Measurements from ENCODE around the gene CD209. TPM values are rescaled to one million over a fixed set of nuclear protein-coding genes. Genes with fewer than 3 reads are reported as not detected.

CD209 gene
- total RNA-seq, 1 experiment from 2014 or later, result not detected

- H3K4me1 ChIP-seq (ENCODE audit: insufficient read depth, low read length, poor library complexity, severe bottlenecking), result no peaks in the 10 kb centered on the region
- POLR2A ChIA-PET (ENCODE audit: low non-redundant PET), result no interaction called here
- no peak overlapping the region for H3K4me3 ChIP-seq (ENCODE audit: low read depth, low read length, poor library complexity, severe bottlenecking)
- H3K27me3 ChIP-seq (replicated peaks; ENCODE audit: insufficient read depth, low read depth, low read length, poor library complexity), result no peaks in the 10 kb centered on the region
- intact Hi-C loops (cut with micrococcal nuclease; ENCODE audit: unreplicated experiment), result no loop called here
- CTCF ChIA-PET, result no interaction called here
- no peaks in the 10 kb centered on the region for H3K9me3 ChIP-seq (ENCODE audit: low read depth, low read length, poor library complexity, severe bottlenecking)
- no peak for DNase-seq (ENCODE audit: low spot score)
- no peaks in the 10 kb centered on the region for H3K36me3 ChIP-seq (ENCODE audit: insufficient read depth, low read length, poor library complexity, severe bottlenecking)
- TF ChIP-seq EZH2 (IDR thresholded peaks at IDR 0.05; ENCODE audit: borderline replicate concordance, low read depth, low read length, poor library complexity, severe bottlenecking) (no peak), CTCF (conservative IDR thresholded peaks at IDR 0.05; ENCODE audit: low read depth, low read length) (no peak)
- H3K27ac ChIP-seq (ENCODE audit: low read depth, low read length, poor library complexity, severe bottlenecking), result no peak overlapping the region
- BruUV-seq (replicated peaks), result no TSS peak
Observed at GRCh38 chr19:7709932-7710460, 37.3 kb downstream of the CD209 start.

GRCh38 chr19:7706955-7707456 is 40.3 kb downstream of the CD209 start:
- H3K4me3 ChIP-seq (ENCODE audit: low read depth, low read length, poor library complexity, severe bottlenecking), result no peak overlapping the region
- ChIA-PET POLR2A (ENCODE audit: low non-redundant PET) (no interaction called here), CTCF (no interaction called here)
- H3K27ac ChIP-seq (ENCODE audit: low read depth, low read length, poor library complexity, severe bottlenecking), result no peak overlapping the region
- intact Hi-C loops (cut with micrococcal nuclease; ENCODE audit: unreplicated experiment), result no loop called here
- H3K9me3 ChIP-seq (ENCODE audit: low read depth, low read length, poor library complexity, severe bottlenecking), result no peaks in the 10 kb centered on the region
- BruUV-seq (replicated peaks), result no TSS peak
- peaks cover 3% of the 10 kb centered on the region for H3K27me3 ChIP-seq (replicated peaks; ENCODE audit: insufficient read depth, low read depth, low read length, poor library complexity)
- H3K36me3 ChIP-seq (ENCODE audit: insufficient read depth, low read length, poor library complexity, severe bottlenecking), result no peaks in the 10 kb centered on the region
- TF ChIP-seq CTCF (conservative IDR thresholded peaks at IDR 0.05; ENCODE audit: low read depth, low read length), result no peak
- no peak for TF ChIP-seq EZH2 (IDR thresholded peaks at IDR 0.05; ENCODE audit: borderline replicate concordance, low read depth, low read length, poor library complexity, severe bottlenecking)
- no peak for DNase-seq (ENCODE audit: low spot score)
- no peaks in the 10 kb centered on the region for H3K4me1 ChIP-seq (ENCODE audit: insufficient read depth, low read length, poor library complexity, severe bottlenecking)

GRCh38 chr19:7706188-7706954 is 41.0 kb downstream of the CD209 start:
- H3K4me3 ChIP-seq (ENCODE audit: low read depth, low read length, poor library complexity, severe bottlenecking), result no peak overlapping the region
- TF ChIP-seq EZH2 (IDR thresholded peaks at IDR 0.05; ENCODE audit: borderline replicate concordance, low read depth, low read length, poor library complexity, severe bottlenecking) (no peak), CTCF (conservative IDR thresholded peaks at IDR 0.05; ENCODE audit: low read depth, low read length) (no peak)
- H3K27ac ChIP-seq (ENCODE audit: low read depth, low read length, poor library complexity, severe bottlenecking), result no peak overlapping the region
- no peaks in the 10 kb centered on the region for H3K36me3 ChIP-seq (ENCODE audit: insufficient read depth, low read length, poor library complexity, severe bottlenecking)
- H3K9me3 ChIP-seq (ENCODE audit: low read depth, low read length, poor library complexity, severe bottlenecking), result no peaks in the 10 kb centered on the region
- H3K4me1 ChIP-seq (ENCODE audit: insufficient read depth, low read length, poor library complexity, severe bottlenecking), result no peaks in the 10 kb centered on the region
- ChIA-PET CTCF (no interaction called here), POLR2A (ENCODE audit: low non-redundant PET) (no interaction called here)
- no peak for DNase-seq (ENCODE audit: low spot score)
- intact Hi-C loops (cut with micrococcal nuclease; ENCODE audit: unreplicated experiment), result no loop called here
- no TSS peak for BruUV-seq (replicated peaks)
- H3K27me3 ChIP-seq (replicated peaks; ENCODE audit: insufficient read depth, low read depth, low read length, poor library complexity), result peaks cover 3% of the 10 kb centered on the region

Data from A673 (cell line).